Measurements from ENCODE around the gene BIK.

BIK gene

DNA sequence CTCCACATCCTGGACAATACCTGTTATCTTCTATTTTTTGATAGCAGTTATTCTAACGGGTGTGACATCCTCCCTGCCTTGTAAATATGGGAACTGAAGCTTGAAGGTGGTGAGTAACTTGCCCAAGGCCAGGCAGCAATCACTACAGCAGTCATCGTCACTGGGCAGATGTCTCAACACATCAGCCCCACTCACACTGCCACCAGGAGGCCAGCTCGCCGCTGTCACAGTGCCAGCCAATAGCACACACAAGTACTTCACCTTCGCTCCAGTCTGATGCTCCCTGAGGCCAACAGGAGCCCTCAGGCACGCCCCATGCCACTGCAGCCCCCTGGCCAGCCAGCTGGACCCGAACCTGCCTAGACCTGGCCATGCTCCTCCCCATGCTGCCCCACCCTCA is 16.5 kb upstream of the BIK start:
- TF ChIP-seq GATA3 (IDR thresholded peaks at IDR 0.05; ENCODE audit: low read depth, low read length), result no peak
- no peak for TF ChIP-seq GATA2 (IDR thresholded peaks at IDR 0.05; ENCODE audit: low read depth, low read length)

DNA sequence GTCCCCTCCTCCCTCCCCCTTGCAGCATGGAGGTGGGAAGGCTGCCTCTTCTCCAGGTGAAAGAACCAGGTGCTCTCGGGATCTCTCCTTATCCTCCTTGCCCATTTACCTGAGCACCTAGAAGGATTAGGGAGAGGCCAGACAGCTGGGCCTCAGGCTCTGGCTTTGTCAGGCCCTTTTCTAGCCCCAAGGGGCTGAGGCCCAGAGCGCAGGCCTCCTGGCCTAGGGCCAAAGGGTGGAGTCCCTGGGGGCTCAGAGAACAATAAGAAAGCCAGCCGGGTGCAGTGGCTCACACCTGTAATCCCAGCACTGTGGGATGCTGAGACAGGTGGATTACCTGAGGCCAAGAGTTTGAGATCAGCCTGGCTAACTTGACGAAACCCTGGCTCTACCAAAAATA is 16.0 kb upstream of the BIK start:
- no peak for TF ChIP-seq GATA3 (IDR thresholded peaks at IDR 0.05; ENCODE audit: low read depth, low read length)
- no peak for TF ChIP-seq GATA2 (IDR thresholded peaks at IDR 0.05; ENCODE audit: low read depth, low read length)

DNA sequence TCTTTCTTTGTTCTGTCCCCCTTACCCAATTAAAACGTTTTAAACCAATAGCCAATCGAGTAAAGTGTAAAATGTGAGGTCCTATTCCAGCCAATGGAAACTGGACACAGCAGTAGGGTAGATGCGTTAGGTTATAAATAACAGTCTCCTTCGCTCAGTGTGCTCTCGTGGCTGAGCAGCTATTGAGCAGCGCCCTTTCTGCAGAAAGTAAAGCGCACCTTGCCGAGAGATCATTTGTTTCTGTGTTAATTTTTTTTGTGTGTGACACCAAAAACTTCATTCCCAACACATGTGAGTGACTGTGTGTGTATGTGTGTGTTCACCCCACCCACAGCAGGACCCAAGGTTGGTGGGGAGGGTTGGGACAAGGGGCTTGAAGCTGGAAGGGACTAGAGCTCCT is 14.1 kb upstream of the BIK start:
- TF ChIP-seq GATA3 (IDR thresholded peaks at IDR 0.05; ENCODE audit: low read depth, low read length) (no peak), GATA2 (IDR thresholded peaks at IDR 0.05; ENCODE audit: low read depth, low read length) (no peak)

DNA sequence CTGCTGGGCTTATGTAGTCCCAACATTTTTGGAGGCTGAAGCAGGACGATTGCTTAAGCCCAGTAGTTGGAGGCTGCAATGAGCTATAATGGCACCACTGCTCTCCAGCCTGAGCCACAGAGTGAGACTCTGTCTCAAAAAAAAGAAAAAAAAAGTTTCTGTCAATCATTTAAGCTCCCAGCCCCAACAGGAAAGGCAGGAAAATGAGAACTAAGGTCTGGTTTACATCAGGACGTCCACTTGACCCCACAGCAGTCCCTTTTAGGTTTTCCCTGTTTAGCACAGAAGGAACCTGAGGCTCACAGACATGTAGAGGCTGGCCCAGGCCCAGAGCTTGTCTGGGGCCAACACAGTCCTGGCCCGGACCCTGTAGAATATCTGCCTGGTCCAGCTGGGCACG is 12.2 kb upstream of the BIK start:
- TF ChIP-seq GATA3 (IDR thresholded peaks at IDR 0.05; ENCODE audit: low read depth, low read length) (no peak), GATA2 (IDR thresholded peaks at IDR 0.05; ENCODE audit: low read depth, low read length) (no peak)

DNA sequence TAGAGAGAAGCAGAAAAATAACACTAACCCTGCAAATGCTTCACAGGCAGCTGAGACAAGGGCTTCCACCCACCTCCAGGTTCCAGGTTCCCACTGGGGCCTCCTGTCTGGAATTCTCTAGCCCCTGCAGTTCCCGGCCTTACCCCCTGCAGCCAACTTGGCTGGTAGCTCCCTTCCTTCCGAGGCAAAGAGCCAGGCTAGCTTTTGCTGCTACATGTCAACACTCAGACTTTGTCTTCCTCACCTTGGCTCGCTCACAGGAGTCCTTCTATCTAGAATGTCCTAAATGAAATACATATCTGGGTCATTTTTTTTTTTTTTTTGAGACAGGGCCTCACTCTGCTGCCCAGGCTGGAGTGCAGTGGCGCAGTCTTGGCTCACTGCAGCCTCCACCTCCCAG is 11.5 kb upstream of the BIK start:
- TF ChIP-seq GATA3 (IDR thresholded peaks at IDR 0.05; ENCODE audit: low read depth, low read length) (no peak), GATA2 (IDR thresholded peaks at IDR 0.05; ENCODE audit: low read depth, low read length) (no peak)

DNA sequence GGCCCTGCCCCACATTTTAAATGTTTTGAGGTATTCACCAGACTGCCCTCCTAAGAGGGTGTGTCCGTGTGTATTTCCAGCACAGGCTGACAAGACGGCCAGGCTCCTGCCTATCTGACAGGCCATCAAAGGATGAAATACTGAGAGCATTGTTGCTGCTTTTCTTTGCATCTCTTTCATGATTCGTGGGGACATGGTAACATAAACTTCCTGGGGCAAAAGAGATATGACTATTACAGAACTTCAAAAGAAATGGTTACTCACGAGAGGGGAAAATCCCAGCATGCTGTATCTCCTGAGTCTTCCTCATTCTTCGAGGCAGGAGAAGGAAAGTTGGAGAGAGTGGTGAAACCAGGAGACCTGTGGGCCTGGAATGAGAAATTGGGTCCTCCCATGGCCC is 10.3 kb upstream of the BIK start:
- no peak for TF ChIP-seq GATA3 (IDR thresholded peaks at IDR 0.05; ENCODE audit: low read depth, low read length)
- no peak for TF ChIP-seq GATA2 (IDR thresholded peaks at IDR 0.05; ENCODE audit: low read depth, low read length)

DNA sequence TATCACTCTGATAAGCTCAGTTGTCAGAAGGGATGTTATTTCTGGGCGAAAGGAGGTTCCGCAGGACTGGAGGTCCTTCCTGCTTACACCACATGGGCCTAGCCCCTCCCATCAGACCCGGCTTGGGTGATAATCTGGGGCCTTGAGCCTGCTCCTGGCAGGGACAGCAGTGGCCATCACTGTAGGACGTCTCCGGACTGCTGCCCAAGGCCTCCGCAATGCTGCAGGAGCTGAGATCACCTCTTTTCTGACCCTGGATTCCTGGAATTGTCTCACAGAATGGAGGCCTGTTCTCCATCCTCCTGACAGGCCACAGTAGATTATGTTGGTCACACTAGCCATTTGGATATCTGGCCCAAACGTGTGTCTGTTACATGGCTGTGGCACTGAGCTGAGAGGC is 9.2 kb upstream of the BIK start:
- TF ChIP-seq GATA3 (IDR thresholded peaks at IDR 0.05; ENCODE audit: low read depth, low read length) (no peak), GATA2 (IDR thresholded peaks at IDR 0.05; ENCODE audit: low read depth, low read length) (no peak)

DNA sequence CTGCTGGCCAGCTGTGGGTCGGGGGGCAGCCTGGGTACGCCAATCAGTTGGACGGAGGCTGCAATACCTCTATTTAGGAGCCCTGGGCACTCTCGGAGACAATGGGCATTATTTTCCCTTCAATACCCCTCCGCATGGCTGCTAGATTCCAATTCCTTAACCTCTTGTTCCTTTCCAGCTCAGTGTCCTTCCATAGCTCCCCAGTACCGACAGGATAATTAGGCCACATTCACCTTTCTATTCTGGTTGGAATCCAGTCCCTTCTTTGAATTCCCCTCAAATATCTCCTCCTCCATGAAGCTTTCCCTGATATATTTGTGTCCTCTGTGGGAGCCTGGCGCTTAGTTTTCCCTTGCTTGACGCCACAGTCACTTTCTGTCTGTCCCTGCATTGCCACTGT is 4.2 kb upstream of the BIK start:
- TF ChIP-seq GATA3 (IDR thresholded peaks at IDR 0.05; ENCODE audit: low read depth, low read length) (no peak), GATA2 (IDR thresholded peaks at IDR 0.05; ENCODE audit: low read depth, low read length) (no peak)

DNA sequence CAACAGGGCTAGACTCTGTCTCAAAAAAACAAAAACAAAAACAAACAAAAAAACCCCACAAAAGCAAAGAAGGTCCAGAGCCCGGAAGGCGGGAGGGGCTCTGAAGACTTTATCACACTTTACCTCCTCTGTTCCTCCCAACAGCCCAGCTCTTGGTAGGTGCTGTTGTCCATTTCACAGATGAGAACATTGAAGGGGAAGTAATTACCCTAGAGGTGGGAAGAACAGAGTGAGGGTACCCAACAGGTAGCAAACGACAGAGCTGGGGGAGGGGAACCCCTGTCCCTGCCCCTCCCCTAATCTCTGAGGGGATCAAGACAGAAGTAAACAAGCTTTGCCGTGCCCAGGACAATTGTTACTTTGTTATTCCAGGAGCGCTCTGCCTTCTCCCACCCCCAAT is 1.0 kb upstream of the BIK start:
- TF ChIP-seq GATA2 (IDR thresholded peaks at IDR 0.05; ENCODE audit: low read depth, low read length) (no peak), GATA3 (IDR thresholded peaks at IDR 0.05; ENCODE audit: low read depth, low read length) (no peak)

DNA sequence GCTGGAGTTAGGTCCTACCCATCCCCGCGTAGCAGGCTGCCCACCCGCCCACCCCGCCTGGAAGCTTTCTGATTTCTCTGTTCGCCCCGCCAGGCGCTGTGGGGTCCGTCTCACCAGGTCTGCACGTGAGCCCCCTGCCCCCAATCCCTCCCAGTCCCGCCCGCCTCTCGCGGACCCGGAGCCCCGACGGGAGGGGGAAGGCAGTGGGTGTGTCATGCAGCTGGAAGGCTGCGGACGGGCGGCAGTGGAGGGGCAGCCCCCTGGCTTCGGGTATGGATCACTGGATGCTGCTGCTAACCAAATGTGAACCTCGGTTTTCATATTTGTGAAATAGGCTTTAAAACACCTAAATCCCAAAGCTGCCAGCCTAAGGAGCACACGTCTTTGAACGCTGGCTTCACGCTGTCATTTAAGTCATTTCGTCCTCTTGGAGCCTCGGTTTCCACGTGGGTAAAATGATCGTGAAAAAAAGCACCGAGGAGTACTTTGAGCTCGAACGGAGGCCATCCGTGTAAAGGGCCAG is 568 bp upstream of the BIK start:
- TF ChIP-seq GATA3 (IDR thresholded peaks at IDR 0.05; ENCODE audit: low read depth, low read length) (no peak), GATA2 (IDR thresholded peaks at IDR 0.05; ENCODE audit: low read depth, low read length) (no peak)

DNA sequence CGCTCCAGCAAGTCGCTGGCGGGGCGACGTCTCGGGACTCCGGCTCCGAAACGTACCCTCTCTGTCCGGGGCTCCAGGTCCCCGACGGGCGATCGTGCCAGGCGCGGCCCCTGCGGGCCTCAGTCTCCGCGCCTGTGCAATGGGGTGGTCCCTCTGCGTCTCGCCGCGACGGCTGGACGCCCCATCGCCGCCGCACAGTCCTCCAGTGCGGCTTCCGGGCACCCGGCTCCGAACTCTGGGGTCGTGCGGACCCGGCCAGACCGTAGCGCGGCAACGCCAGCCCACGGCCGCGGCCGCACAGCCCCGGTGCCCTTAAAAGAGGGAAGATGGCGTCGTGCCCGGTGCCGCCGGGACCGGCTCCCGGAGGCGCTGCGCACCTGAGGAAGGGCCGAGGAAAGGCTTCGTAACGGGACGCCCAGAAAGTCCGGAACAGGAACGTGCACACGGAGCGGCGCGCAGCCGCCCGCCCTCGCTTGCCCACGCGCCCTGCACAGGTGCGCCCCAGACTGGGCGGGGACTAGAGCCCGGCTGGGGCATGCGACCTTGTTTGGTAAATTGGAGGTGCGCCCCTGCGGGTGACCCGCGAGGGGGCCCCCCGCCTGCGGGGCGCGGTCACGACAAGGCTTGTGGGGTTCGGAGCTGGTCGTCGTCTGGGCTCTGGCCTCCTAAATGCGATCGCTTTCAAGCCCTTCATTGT is 525 bp downstream of the BIK start:
- TF ChIP-seq GATA3 (IDR thresholded peaks at IDR 0.05; ENCODE audit: low read depth, low read length) (no peak), GATA2 (IDR thresholded peaks at IDR 0.05; ENCODE audit: low read depth, low read length) (no peak)

DNA sequence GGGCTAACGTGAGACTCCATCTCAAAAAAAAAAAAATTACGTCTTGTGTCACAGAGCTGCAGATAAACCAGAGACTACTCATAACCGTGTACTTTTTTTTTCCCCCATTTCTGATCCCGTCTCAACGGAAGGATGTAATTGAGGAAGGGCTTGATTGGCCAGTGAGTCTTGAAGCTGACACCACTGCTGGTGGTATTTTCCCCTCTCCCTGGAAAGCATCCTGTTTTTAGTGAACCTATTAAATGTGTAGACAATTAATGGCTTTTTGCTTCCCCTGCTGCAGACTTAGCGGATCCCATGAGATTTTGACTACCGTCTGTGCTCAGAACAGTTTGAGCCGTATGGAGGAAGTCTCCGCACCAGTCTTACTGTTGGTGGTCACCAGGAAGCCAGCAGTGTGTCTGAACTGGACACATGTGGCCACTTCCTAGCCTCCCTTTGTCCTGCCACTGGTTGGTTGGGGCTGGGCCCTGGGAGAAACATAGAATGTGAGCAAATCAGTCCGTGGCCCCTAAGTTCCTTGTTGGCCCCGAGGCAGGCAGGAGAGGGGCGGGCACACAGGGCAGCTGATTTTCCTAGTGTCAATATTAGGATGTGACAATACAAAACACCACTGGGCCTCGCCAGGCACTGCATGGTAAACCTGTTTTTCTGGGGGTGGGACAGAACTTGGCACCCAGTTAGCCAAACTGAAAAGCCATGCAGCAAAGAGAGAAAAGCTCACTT is 3.1 kb downstream of the BIK start:
- TF ChIP-seq GATA3 (IDR thresholded peaks at IDR 0.05; ENCODE audit: low read depth, low read length) (no peak), GATA2 (IDR thresholded peaks at IDR 0.05; ENCODE audit: low read depth, low read length) (no peak)

DNA sequence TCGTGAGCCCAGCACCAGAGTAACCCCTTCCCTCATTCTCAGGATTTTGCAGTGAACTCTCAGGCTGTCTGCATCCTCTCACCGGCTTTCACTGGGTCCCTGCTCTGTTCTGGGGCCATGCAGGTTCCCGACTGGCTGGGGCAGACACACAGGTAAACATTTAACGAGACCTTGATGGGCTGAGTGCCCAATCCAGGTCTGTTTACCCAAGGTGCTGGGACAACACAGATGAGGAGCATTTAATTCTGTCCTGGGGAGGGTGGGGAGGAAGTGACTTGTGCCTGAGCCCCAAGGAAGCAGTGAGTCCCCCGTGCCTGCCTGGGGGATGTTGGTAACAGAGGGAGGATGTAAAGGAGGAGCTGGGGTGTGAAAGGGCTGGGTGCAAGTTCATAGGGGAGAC is 4.4 kb downstream of the BIK start:
- TF ChIP-seq GATA2 (IDR thresholded peaks at IDR 0.05; ENCODE audit: low read depth, low read length), result no peak
- no peak for TF ChIP-seq GATA3 (IDR thresholded peaks at IDR 0.05; ENCODE audit: low read depth, low read length)

DNA sequence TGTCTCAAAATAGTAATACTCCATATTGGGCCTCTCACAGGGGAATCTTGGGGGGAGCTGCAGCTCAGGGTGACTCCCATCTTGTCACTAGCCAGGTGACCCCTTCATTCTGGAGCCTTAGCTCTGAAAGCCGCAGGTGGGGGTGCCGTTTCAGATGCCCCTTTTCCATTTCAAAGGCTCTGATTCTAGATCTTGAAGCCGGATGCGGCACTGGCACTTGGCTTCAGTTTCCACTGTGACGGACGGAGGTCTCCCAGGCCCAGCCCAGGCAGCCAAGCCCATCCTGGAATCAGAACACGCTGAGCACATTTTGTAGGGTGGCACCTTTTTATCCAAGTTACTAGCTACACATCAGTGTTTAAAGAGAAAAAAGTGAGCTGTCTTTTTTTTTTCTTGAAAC is 6.4 kb downstream of the BIK start:
- TF ChIP-seq GATA3 (IDR thresholded peaks at IDR 0.05; ENCODE audit: low read depth, low read length) (no peak), GATA2 (IDR thresholded peaks at IDR 0.05; ENCODE audit: low read depth, low read length) (no peak)

Data from SH-SY5Y (cell line).